ENCODE data around the gene PCDHA4.
A peak's percentile ranks its signal among the peaks of the same experiment; 100 is the strongest.
"Not testable (repeated sequence)": the region's sequence is repeated elsewhere in the genome, so short reads cannot be mapped to it uniquely, and the experiment has no call there.

Gene PCDHA4

DNA sequence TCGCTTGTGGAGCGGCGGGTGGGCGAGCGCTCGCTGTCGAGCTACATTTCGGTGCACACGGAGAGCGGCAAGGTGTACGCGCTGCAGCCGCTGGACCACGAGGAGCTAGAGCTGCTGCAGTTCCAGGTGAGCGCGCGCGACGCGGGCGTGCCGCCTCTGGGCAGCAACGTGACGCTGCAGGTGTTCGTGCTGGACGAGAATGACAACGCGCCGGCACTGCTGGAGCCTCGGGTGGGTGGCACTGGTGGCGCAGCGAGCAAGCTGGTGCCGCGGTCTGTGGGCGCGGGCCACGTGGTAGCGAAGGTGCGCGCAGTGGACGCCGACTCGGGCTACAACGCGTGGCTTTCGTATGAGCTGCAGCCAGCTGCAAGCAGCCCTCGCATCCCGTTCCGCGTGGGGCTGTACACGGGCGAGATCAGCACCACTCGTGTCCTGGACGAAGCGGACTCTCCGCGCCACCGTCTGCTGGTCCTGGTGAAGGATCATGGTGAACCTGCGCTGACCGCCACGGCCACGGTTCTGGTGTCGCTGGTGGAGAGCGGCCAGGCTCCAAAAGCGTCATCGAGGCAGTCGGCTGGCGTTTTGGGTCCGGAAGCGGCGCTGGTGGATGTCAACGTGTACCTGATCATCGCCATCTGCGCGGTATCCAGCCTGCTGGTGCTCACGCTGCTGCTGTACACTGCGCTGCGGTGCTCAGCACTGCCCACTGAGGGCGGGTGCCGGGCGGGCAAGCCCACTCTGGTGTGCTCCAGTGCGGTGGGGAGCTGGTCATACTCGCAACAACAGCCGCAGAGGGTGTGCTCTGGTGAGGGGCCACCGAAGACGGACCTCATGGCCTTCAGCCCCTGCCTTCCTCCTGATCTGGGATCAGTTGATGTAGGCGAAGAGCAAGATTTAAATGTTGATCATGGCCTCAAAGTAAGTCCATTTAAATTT lies 36.2 kb downstream of the PCDHA4 start:
- no peak for TF ChIP-seq POLR2AphosphoS5 (IDR thresholded peaks at IDR 0.05; ENCODE audit: borderline replicate concordance, low read depth, low read length)
- no peak for TF ChIP-seq EZH2 (IDR thresholded peaks at IDR 0.05)
- TF ChIP-seq FOXP2 (optimal IDR thresholded peaks at IDR 0.05; ENCODE audit: control extremely low read depth, extremely low read length, insufficient read depth): no peak
- no peaks in the 10 kb centered on the region for H3K36me3 ChIP-seq (ENCODE audit: insufficient read depth, low read length)
- no peak for DNase-seq (ENCODE audit: low read depth, low spot score)
- H3K9me3 ChIP-seq (ENCODE audit: low read depth, low read length): no peaks in the 10 kb centered on the region
- H3K9ac ChIP-seq (ENCODE audit: insufficient read length): no peak overlapping the region
- no peak overlapping the region for H3K27ac ChIP-seq
- H3K4me3 ChIP-seq: no peak overlapping the region

DNA sequence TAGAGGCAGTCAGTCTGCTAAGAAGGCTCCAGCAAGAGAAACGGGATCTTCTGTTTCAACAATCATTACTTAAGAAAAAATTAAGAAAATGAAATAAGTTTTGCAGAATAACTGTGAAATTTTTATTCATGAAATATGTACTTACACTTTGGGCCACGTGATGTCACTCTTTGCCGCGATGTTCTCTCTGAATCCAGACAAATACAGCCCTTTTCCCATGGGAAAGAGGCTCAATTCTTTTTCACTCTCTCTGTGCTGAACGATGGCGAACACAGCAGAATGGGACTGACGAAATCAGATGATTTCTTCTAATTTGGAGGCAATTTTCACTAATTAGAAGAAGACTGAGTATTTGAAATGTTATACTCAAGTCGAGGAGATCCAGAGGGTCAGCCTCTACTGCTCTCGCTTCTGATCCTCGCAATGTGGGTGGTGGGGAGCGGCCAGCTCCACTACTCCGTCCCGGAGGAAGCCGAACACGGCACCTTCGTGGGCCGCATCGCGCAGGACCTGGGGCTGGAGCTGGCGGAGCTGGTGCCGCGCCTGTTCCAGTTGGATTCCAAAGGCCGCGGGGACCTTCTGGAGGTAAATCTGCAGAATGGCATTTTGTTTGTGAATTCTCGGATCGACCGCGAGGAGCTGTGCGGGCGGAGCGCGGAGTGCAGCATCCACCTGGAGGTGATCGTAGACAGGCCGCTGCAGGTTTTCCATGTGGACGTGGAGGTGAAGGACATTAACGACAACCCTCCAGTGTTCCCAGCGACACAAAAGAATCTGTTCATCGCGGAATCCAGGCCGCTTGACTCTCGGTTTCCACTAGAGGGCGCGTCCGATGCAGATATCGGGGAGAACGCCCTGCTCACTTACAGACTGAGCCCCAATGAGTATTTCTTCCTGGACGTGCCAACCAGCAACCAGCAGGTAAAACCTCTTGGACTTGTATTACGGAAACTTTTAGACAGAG lies 41.6 kb downstream of the PCDHA4 start, which contains the start of gene PCDHA9:
PCDHA9 (plus strand) TSS at position 244 of the 964 bp plus-strand sequence; CDS start at position 358, 114 bp downstream.
- not testable (repeated sequence) for H3K36me3 ChIP-seq (ENCODE audit: insufficient read depth, low read length); DNase-seq (ENCODE audit: low read depth, low spot score); H3K4me3 ChIP-seq; H3K9ac ChIP-seq (ENCODE audit: insufficient read length); H3K27ac ChIP-seq; H3K9me3 ChIP-seq (ENCODE audit: low read depth, low read length)

DNA sequence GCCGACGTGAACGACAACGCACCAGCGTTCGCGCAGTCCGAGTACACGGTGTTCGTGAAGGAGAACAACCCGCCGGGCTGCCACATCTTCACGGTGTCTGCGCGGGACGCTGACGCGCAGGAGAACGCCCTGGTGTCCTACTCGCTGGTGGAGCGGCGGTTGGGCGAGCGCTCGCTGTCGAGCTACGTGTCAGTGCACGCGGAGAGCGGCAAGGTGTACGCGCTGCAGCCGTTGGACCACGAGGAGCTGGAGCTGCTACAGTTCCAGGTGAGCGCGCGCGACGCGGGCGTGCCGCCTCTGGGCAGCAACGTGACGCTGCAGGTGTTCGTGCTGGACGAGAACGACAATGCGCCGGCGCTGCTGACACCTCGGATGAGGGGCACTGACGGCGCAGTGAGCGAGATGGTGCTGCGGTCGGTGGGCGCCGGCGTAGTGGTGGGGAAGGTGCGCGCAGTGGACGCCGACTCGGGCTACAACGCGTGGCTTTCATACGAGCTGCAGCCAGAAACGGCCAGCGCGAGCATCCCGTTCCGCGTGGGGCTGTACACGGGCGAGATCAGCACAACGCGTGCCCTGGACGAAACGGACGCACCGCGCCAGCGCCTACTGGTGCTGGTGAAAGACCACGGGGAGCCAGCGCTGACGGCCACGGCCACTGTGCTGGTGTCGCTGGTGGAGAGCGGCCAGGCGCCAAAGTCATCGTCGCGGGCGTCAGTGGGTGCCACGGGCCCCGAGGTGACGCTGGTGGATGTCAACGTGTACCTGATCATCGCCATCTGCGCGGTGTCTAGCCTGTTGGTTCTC lies 43.2 kb downstream of the PCDHA4 start:
- H3K36me3 ChIP-seq (ENCODE audit: insufficient read depth, low read length); DNase-seq (ENCODE audit: low read depth, low spot score); H3K4me3 ChIP-seq; H3K9ac ChIP-seq (ENCODE audit: insufficient read length); H3K9me3 ChIP-seq (ENCODE audit: low read depth, low read length); H3K27ac ChIP-seq: not testable (repeated sequence)

DNA sequence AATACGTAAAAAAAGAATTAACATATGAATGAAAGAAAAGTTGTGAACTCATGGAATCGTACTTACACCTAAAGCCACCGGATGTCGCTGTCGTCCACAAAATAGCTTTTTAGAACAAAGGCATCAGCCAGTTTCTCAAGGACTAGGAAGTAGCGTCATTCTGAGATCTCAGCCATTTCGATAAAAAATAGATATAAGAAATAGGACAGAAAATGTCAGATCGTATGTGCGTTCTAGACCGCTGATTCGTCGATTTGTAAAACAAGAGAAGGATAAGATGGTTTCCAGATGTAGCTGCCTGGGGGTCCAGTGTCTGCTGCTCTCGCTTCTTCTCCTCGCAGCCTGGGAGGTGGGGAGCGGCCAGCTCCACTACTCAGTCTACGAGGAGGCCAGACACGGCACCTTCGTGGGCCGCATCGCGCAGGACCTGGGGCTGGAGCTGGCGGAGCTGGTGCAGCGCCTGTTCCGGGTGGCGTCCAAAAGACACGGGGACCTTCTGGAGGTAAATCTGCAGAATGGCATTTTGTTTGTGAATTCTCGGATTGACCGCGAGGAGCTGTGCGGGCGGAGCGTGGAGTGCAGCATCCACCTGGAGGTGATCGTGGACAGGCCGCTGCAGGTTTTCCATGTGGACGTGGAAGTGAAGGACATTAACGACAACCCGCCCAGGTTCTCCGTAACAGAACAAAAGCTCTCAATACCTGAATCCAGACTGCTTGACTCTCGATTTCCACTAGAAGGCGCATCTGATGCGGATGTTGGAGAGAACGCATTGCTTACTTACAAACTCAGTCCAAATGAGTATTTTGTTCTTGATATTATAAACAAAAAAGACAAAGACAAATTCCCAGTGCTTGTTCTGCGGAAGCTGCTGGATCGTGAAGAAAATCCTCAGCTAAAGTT lies 49.2 kb downstream of the PCDHA4 start, which contains the start of gene PCDHA10:
PCDHA10 (plus strand) TSS at position 126 of the 903 bp plus-strand sequence; CDS start at position 278, 152 bp downstream.
- no peak within 1 kb of the TSS for H3K4me3 ChIP-seq
- no peaks in the 10 kb centered on the region for H3K36me3 ChIP-seq (ENCODE audit: insufficient read depth, low read length)
- no peak within 1 kb of the TSS for H3K27ac ChIP-seq
- H3K9me3 ChIP-seq (ENCODE audit: low read depth, low read length): no peaks in the 10 kb centered on the region
- H3K9ac ChIP-seq (ENCODE audit: insufficient read length): no peak within 1 kb of the TSS
- peak; percentile 56 for DNase-seq (ENCODE audit: low read depth, low spot score)
- no peak for TF ChIP-seq EZH2 (IDR thresholded peaks at IDR 0.05)
- no peak for TF ChIP-seq POLR2AphosphoS5 (IDR thresholded peaks at IDR 0.05; ENCODE audit: borderline replicate concordance, low read depth, low read length)
- TF ChIP-seq FOXP2 (optimal IDR thresholded peaks at IDR 0.05; ENCODE audit: control extremely low read depth, extremely low read length, insufficient read depth): no peak

DNA sequence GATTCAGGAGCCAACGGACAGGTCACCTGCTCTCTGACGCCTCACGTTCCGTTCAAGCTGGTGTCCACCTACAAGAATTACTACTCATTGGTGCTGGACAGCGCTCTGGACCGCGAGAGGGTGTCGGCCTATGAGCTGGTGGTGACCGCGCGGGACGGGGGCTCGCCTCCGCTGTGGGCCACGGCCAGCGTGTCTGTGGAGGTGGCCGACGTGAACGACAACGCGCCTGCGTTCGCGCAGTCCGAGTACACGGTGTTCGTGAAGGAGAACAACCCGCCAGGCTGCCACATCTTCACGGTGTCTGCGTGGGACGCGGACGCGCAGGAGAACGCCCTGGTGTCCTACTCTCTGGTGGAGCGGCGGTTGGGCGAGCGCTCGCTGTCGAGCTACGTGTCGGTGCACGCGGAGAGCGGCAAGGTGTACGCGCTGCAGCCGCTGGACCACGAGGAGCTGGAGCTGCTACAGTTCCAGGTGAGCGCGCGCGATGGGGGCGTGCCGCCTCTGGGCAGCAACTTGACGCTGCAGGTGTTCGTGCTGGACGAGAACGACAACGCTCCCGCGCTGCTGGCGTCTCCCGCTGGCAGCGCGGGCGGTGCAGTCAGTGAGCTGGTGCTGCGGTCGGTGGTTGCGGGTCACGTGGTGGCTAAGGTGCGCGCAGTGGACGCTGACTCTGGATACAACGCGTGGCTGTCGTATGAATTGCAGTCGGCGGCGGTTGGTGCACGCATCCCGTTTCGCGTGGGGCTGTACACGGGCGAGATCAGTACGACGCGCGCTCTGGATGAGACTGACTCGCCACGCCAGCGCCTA lies 50.5 kb downstream of the PCDHA4 start:
- no peaks in the 10 kb centered on the region for H3K36me3 ChIP-seq (ENCODE audit: insufficient read depth, low read length)
- TF ChIP-seq FOXP2 (optimal IDR thresholded peaks at IDR 0.05; ENCODE audit: control extremely low read depth, extremely low read length, insufficient read depth): no peak
- no peak for TF ChIP-seq EZH2 (IDR thresholded peaks at IDR 0.05)
- no peak for TF ChIP-seq POLR2AphosphoS5 (IDR thresholded peaks at IDR 0.05; ENCODE audit: borderline replicate concordance, low read depth, low read length)
- H3K9ac ChIP-seq (ENCODE audit: insufficient read length): no peak overlapping the region
- DNase-seq (ENCODE audit: low read depth, low spot score): no peak
- H3K9me3 ChIP-seq (ENCODE audit: low read depth, low read length): no peaks in the 10 kb centered on the region
- no peak overlapping the region for H3K27ac ChIP-seq
- H3K4me3 ChIP-seq: no peak overlapping the region

DNA sequence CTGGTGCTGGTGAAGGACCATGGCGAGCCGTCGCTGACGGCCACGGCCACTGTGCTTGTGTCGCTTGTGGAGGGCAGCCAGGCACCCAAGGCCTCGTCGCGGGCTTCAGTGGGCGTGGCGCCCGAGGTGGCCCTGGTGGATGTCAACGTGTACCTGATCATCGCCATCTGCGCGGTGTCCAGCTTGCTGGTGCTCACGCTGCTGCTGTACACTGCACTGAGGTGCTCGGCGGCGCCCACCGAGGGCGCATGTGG lies 51.0 kb downstream of the PCDHA4 start:
- no peaks in the 10 kb centered on the region for H3K9me3 ChIP-seq (ENCODE audit: low read depth, low read length)
- DNase-seq (ENCODE audit: low read depth, low spot score): no peak
- TF ChIP-seq EZH2 (IDR thresholded peaks at IDR 0.05): no peak
- no peak for TF ChIP-seq POLR2AphosphoS5 (IDR thresholded peaks at IDR 0.05; ENCODE audit: borderline replicate concordance, low read depth, low read length)
- TF ChIP-seq FOXP2 (optimal IDR thresholded peaks at IDR 0.05; ENCODE audit: control extremely low read depth, extremely low read length, insufficient read depth): no peak
- no peak overlapping the region for H3K27ac ChIP-seq
- H3K9ac ChIP-seq (ENCODE audit: insufficient read length): no peak overlapping the region
- H3K4me3 ChIP-seq: no peak overlapping the region
- no peaks in the 10 kb centered on the region for H3K36me3 ChIP-seq (ENCODE audit: insufficient read depth, low read length)
